BLaER1 (cell line): ENCODE data around the gene SLC9A8.
A peak's percentile ranks its signal among the peaks of the same experiment; 100 is the strongest.

Experiments used
- H3K27ac ChIP-seq: shearing (Covaris generic); formaldehyde crosslinking; 2 replicates; pipeline ENCODE4 v1.8.1; 2022
- H3K27me3 ChIP-seq: shearing (Covaris generic); formaldehyde crosslinking; 2 replicates; pipeline ENCODE4 v1.8.1; 2022
- H3K36me3 ChIP-seq: shearing (Covaris generic); formaldehyde crosslinking; 2 replicates; pipeline ENCODE4 v1.8.1; 2022
- H3K4me1 ChIP-seq: shearing (Covaris generic); formaldehyde crosslinking; 2 replicates; pipeline ENCODE4 v1.8.1; 2022
- H3K4me2 ChIP-seq: shearing (Covaris generic); formaldehyde crosslinking; 2 replicates; pipeline ENCODE4 v1.8.1; 2022
- H3K4me3 ChIP-seq: shearing (Covaris generic); formaldehyde crosslinking; 2 replicates; pipeline ENCODE4 v1.8.1; 2022
- H3K9ac ChIP-seq: shearing (Covaris generic); formaldehyde crosslinking; 2 replicates; pipeline ENCODE4 v1.8.1; 2022
- H3K9me3 ChIP-seq: shearing (Covaris generic); formaldehyde crosslinking; 2 replicates; pipeline ENCODE4 v1.8.1; 2022
- H4K20me1 ChIP-seq: shearing (Covaris generic); formaldehyde crosslinking; 2 replicates; pipeline ENCODE4 v1.8.1; 2022
- Cebpa-rat ChIP-seq: shearing (Covaris generic); IDR thresholded peaks from 2 replicates; pipeline ENCODE4 v1.8.1; 2022

SLC9A8 gene

GRCh38 chr20:49919009-49919408 is 106.4 kb downstream of the SLC9A8 start:
- Histone ChIP-seq H3K4me2 (no peak overlapping the region), H3K4me1 (peaks cover 17% of the 10 kb centered on the region), H3K4me3 (no peak overlapping the region), H3K27ac (no peak overlapping the region), H3K36me3 (no peaks in the 10 kb centered on the region), H3K9ac (no peak overlapping the region), H3K27me3 (no peaks in the 10 kb centered on the region), H3K9me3 (no peaks in the 10 kb centered on the region), H4K20me1 (peaks cover 12% of the 10 kb centered on the region)
- no peak for TF ChIP-seq Cebpa-rat

GRCh38 chr20:49919461-49919860 is 106.8 kb downstream of the SLC9A8 start:
- peaks cover 8% of the 10 kb centered on the region for H4K20me1 ChIP-seq
- no peaks in the 10 kb centered on the region for H3K9me3 ChIP-seq
- no peak overlapping the region for H3K9ac ChIP-seq
- no peak overlapping the region for H3K4me3 ChIP-seq
- peaks cover 12% of the 10 kb centered on the region for H3K4me1 ChIP-seq
- no peak overlapping the region for H3K4me2 ChIP-seq
- no peak for TF ChIP-seq Cebpa-rat
- no peaks in the 10 kb centered on the region for H3K36me3 ChIP-seq
- no peak overlapping the region for H3K27ac ChIP-seq
- H3K27me3 ChIP-seq, result no peaks in the 10 kb centered on the region

GRCh38 chr20:49924247-49924646 is 111.6 kb downstream of the SLC9A8 start:
- Histone ChIP-seq H3K4me3 (no peak overlapping the region), H3K27me3 (no peaks in the 10 kb centered on the region), H3K36me3 (no peaks in the 10 kb centered on the region), H3K4me2 (no peak overlapping the region), H3K4me1 (peaks cover 5% of the 10 kb centered on the region; the same call in 1 of the 2 replicates), H3K9ac (no peak overlapping the region), H3K27ac (no peak overlapping the region), H3K9me3 (no peaks in the 10 kb centered on the region), H4K20me1 (no peaks in the 10 kb centered on the region)
- no peak for TF ChIP-seq Cebpa-rat

- H4K20me1 ChIP-seq, result no peaks in the 10 kb centered on the region
- peaks cover 5% of the 10 kb centered on the region; the same call in 1 of the 2 replicates for H3K4me1 ChIP-seq
- no peaks in the 10 kb centered on the region for H3K27me3 ChIP-seq
- H3K4me3 ChIP-seq, result no peak overlapping the region
- H3K9me3 ChIP-seq, result no peaks in the 10 kb centered on the region
- H3K27ac ChIP-seq, result no peak overlapping the region
- no peaks in the 10 kb centered on the region for H3K36me3 ChIP-seq
- no peak overlapping the region for H3K9ac ChIP-seq
- no peak for TF ChIP-seq Cebpa-rat
- no peak overlapping the region for H3K4me2 ChIP-seq
Observed at GRCh38 chr20:49925901-49926454, 113.3 kb downstream of the SLC9A8 start.

GRCh38 chr20:49928411-49929141 is 115.9 kb downstream of the SLC9A8 start:
- H3K36me3 ChIP-seq, result no peaks in the 10 kb centered on the region
- TF ChIP-seq Cebpa-rat, result no peak
- peak overlapping the region; percentile 39; the same call in 1 of the 2 replicates for H3K4me2 ChIP-seq
- no peak overlapping the region for H3K9ac ChIP-seq
- no peaks in the 10 kb centered on the region for H3K9me3 ChIP-seq
- peaks cover 5% of the 10 kb centered on the region; the same call in 1 of the 2 replicates for H3K4me1 ChIP-seq
- H3K4me3 ChIP-seq, result no peak overlapping the region
- no peaks in the 10 kb centered on the region for H3K27me3 ChIP-seq
- H3K27ac ChIP-seq, result no peak overlapping the region
- no peaks in the 10 kb centered on the region for H4K20me1 ChIP-seq

- Histone ChIP-seq H3K4me3 (no peak overlapping the region), H3K9me3 (no peaks in the 10 kb centered on the region), H3K27me3 (no peaks in the 10 kb centered on the region), H3K36me3 (no peaks in the 10 kb centered on the region), H3K4me2 (no peak overlapping the region), H3K4me1 (peaks cover 5% of the 10 kb centered on the region), H3K9ac (no peak overlapping the region), H3K27ac (no peak overlapping the region), H4K20me1 (no peaks in the 10 kb centered on the region)
- TF ChIP-seq Cebpa-rat, result no peak
Observed at GRCh38 chr20:49929142-49929494, 116.5 kb downstream of the SLC9A8 start.

GRCh38 chr20:49935746-49936152 is 123.1 kb downstream of the SLC9A8 start:
- peaks cover 55% of the 10 kb centered on the region for H3K4me1 ChIP-seq
- H3K4me3 ChIP-seq, result peak overlapping the region; percentile 93
- H4K20me1 ChIP-seq, result peaks cover 44% of the 10 kb centered on the region
- H3K9ac ChIP-seq, result no peak overlapping the region
- H3K36me3 ChIP-seq, result peaks cover 21% of the 10 kb centered on the region
- peak overlapping the region; percentile 70 for H3K4me2 ChIP-seq
- no peaks in the 10 kb centered on the region for H3K27me3 ChIP-seq
- peak overlapping the region; percentile 63 for H3K27ac ChIP-seq
- TF ChIP-seq Cebpa-rat, result no peak
- H3K9me3 ChIP-seq, result no peaks in the 10 kb centered on the region

GRCh38 chr20:49936153-49937026 is 123.8 kb downstream of the SLC9A8 start, which contains the start of gene RNF114:
TSS of gene RNF114 (plus strand) at chr20:49936397. CDS start at chr20:49936413, 16 bp downstream.
- TF ChIP-seq Cebpa-rat, result peak; percentile 62; the same call in 1 of the 2 replicates
- Histone ChIP-seq H4K20me1 (peaks cover 51% of the 10 kb centered on the region), H3K9ac (peak within 1 kb of the TSS; percentile 92), H3K27me3 (no peaks in the 10 kb centered on the region), H3K27ac (peak within 1 kb of the TSS; percentile 93), H3K4me1 (peaks cover 59% of the 10 kb centered on the region), H3K9me3 (no peaks in the 10 kb centered on the region), H3K4me2 (peak within 1 kb of the TSS; percentile 99), H3K4me3 (peak within 1 kb of the TSS; percentile 93), H3K36me3 (peaks cover 28% of the 10 kb centered on the region)

- no peak for TF ChIP-seq Cebpa-rat
- H3K27ac ChIP-seq, result peak overlapping the region; percentile 93
- H3K27me3 ChIP-seq, result no peaks in the 10 kb centered on the region
- H3K9me3 ChIP-seq, result no peaks in the 10 kb centered on the region
- H3K4me2 ChIP-seq, result peak overlapping the region; percentile 99
- H3K4me1 ChIP-seq, result peaks cover 59% of the 10 kb centered on the region
- H3K9ac ChIP-seq, result peak overlapping the region; percentile 92
- H3K4me3 ChIP-seq, result peak overlapping the region; percentile 93
- H3K36me3 ChIP-seq, result peaks cover 36% of the 10 kb centered on the region
- peaks cover 59% of the 10 kb centered on the region for H4K20me1 ChIP-seq
Observed at GRCh38 chr20:49937027-49937929, 124.7 kb downstream of the SLC9A8 start.
